ENCODE measurements around the gene PER1.

DNA sequence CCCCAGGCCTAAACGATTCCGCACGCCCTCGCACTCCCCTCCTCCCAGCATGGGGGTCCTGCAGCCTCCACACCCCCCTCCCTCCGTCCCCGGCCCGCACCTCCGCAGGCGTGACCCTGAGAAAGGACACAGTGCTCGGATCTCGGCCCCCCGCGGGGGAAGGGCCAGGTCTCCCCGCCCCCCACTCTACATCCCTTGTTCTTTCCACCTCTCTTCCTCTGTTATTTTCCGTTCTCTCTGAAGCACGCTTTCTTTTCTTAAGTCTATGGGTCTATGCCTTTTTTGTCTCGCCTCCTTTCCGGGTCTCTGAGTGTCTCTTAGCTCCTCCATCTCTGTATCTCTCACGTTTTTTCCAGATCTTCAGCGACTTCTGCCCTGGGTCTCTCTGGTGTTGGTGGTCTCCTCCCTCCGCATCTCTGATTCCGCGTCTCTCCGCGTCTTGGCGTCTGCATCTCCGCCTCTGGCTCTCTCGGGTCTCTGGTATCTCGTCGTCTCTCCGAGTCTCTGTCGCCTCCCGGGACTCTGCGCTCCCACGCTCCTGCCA lies 26.2 kb downstream of the PER1 start:
- TF ChIP-seq, protein P1, sequence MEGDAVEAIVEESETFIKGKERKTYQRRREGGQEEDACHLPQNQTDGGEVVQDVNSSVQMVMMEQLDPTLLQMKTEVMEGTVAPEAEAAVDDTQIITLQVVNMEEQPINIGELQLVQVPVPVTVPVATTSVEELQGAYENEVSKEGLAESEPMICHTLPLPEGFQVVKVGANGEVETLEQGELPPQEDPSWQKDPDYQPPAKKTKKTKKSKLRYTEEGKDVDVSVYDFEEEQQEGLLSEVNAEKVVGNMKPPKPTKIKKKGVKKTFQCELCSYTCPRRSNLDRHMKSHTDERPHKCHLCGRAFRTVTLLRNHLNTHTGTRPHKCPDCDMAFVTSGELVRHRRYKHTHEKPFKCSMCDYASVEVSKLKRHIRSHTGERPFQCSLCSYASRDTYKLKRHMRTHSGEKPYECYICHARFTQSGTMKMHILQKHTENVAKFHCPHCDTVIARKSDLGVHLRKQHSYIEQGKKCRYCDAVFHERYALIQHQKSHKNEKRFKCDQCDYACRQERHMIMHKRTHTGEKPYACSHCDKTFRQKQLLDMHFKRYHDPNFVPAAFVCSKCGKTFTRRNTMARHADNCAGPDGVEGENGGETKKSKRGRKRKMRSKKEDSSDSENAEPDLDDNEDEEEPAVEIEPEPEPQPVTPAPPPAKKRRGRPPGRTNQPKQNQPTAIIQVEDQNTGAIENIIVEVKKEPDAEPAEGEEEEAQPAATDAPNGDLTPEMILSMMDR (IDR thresholded peaks at IDR 0.05): no peak
- TF ChIP-seq POLR2A (IDR thresholded peaks at IDR 0.05): no peak

Measured in body of pancreas (tissue), 4 donors.